HG03045 (cell line): ENCODE data around the gene UFC1.
"Not testable (repeated sequence)": the region's sequence is repeated elsewhere in the genome, so short reads cannot be mapped to it uniquely, and the experiment has no call there.

Source experiments
- ATAC-seq: cut with Tn5 transposase; IDR thresholded peaks from one replicate; pipeline ENCODE4 v1.9.1; 2021; ENCODE audit warnings: mild to moderate bottlenecking, moderate library complexity; ENCODE audit not compliant: unreplicated experiment

The UFC1 gene

DNA sequence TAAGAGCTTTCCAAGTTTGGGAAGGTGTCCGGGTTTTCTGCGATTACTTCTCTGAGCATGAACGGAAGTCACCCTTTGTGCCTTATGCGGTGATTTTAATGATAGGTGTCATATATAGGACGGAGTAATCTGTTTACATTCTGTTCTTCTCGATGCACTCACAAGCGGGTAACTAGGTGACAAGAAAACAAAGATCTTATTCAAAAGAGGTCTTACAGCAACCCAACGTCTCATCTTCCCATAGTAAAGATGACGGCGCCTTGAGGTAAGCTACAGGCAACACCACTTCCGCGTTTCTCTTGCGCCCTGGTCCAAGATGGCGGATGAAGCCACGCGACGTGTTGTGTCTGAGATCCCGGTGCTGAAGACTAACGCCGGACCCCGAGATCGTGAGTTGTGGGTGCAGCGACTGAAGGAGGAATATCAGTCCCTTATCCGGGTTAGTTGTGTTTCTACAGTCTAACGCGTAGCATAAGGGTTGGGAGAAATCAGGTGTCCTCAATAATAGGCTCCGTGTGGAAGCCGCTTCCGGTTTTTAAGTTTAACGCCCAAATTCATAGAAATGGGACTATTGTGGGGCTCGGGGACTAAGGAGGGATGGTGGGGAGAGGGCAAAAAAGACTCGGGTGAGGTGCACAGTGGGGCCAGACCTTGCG lies at the start of gene UFC1:
Gene UFC1 (plus strand): TSS at position 297 of the 656 bp plus-strand sequence. CDS start 20 bp downstream, at position 317.
- peak; percentile 70 for ATAC-seq

DNA sequence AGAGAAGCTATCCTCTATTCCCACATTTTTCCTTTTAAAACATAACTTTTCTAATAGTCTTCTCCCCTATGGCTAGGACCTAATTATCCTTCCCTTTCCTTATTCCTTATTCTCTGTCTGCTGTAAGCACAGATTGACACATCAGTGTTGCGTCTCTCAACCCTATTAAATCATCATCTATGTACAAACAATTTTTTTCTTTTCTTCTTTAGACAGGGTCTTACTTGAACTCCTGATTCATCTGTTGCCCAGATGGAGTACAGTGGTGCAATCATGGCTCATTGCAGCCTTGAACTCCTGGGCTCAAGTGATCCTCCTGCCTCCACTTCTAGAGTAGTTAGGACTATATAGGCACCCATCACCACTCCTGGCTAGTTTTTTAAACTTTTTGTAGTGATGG lies 47.3 kb upstream of the UFC1 start:
- ATAC-seq: no peak

DNA sequence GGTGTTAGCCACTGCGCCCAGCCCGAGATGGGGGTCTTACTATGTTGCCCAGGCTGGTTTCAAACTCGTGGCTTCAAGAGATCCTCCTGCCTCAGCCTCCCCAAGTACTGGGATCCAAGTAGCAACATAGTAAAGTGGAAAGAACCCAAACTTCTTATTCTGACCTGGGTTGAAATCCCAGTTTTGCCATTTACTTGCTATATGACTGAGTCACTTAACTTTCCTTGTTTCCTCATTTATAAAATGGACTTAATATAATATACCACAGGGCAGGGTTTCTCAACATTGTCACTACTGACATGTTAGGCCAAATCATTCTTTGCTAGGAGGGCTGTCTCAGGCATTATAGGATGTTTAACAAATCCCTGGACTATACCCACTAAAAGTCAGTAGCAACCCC lies 42.7 kb upstream of the UFC1 start:
- ATAC-seq: no peak

DNA sequence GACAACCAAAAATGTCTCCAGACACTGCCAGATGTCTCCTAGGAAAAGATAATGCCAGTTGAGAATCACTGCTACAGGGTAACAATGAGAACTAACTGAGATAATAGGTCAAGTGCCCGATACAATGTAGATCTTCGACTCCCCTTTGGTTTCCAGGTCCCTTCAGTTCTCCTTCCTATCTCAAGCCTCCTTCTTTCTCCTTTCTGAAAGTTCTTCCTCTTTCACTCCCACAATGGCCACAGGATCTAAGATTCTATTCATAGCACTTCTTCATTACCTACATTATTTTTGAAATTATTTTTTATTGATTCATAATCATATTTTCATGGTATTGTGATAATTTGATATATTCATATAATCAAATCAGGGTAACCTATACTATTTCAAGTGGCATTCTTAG lies 42.3 kb upstream of the UFC1 start:
- ATAC-seq: no peak

DNA sequence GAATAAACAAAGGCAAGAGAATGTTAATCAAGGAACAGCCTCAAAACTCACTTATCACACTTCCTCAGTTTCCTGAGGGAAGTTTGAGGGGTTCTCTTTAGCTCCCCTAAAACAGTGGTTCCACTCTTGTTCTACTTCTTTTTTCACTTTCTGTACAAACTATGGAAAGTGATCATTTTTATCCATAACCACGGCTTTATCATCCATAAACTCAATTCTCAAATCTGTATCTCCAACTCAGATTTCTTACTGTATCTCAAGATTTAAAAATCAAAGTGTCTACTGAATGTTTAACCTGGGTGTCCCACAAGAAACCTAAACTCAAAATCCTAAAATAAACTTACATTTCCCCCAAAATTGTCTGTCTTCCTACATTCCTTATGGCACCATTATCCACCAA lies 39.9 kb upstream of the UFC1 start:
- ATAC-seq: no peak

DNA sequence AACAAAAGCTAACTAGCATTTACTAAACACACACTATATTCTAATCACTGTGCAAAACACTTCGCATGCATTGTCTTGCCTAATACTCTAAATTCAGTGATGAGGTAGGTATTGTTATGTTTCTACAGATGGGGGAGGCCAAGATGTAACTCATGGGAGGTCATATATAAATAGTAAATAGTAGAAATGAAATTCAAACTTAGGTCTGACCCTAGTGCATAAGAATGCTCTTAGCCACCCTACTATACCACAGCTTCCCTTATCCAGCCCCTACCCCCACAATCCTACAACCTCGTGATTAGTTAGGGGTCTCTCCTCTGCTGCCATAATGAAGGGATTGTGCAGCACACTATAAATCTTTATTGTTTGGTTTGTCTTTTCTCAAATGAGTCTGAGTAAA lies 39.2 kb upstream of the UFC1 start:
- no peak for ATAC-seq

DNA sequence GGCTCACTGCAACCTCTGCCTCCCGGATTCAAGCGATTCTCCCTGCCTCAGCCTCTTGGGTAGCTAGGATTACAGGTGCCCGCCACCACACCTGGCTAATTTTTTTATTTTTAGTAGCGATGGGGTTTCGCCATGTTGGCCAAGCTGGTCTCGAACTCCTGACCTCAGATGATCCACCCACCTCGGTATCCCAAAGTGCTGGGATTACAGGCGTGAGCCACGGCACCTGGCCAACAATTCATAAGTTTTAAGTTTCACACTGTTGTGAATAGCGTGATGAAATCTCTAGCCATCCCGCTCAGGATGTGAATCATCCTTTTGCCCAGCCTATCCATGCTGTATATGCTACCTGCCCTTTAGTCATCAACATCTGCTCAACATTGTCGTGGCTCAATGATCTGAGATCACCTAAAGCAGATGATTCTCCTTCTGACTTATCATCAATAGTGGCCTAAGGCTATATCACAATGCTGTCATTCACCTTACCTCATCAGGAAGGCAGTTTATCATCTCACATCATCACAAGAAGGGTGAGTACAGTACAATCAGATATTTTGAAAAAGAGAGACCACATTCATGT lies 38.6 kb upstream of the UFC1 start:
- no peak for ATAC-seq

DNA sequence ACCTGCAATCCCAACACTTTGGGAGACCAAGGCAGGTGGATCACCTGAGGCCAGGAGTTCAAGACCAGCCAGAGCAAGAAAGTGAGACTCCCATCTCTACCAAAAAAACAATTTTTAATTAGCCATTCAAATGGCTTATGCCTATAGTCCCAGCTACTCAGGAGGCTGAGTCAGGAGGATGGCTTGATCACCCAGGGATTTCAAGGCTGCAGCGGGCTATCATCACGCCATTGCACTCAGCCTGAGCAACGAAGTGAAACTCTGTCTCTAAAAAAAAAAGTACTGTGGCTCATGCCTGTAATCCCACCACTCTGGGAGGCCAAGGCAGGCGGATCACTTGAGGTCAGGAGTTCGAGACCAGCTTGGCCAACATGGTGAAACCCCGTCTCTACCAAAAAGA lies 37.8 kb upstream of the UFC1 start:
- not testable (repeated sequence) for ATAC-seq

DNA sequence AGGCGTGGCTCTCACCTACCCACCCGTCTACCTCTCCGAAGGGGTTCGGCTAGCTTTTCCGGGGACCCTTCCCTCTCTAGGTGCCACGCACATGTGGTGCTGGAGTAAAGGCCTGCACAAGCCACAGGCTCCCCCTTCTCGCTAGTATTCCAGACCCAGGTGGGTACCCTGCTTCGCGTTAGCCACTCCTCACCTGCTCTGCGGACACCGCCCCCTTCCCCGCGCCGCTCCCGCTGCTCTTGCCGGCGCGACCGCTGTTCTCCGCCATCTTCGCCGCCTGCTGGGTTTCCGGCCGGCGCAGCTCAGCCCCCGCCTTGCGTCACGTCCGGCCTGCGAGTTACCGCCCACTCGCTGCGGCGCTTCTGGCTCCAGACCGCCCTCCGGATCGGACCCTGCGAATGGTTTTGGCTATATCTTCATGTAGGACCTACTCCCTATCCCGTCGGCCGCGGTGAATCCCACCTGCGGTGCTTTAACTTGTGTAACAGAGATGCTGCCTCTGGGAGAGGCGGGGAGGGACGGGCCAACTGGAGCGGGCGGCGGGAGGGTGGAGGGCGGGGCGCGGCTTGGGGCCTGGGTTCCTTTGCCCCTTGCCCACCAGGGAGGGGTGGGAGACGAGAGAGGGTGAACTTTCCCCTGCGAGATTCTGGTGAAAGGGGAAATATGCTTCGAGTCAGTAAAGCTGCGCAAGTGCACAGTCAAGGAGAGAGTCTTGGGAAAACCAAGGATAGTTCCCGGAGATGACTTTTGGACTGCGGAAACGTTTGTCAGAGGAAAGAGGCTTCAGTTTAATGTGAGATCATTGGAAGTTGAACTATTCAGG lies 35.8 kb upstream of the UFC1 start, which contains the start of the genes NIT1 and PFDN2:
Gene NIT1 (plus strand): TSS at position 347 of the 823 bp plus-strand sequence. CDS start 72 bp downstream, at position 419.
Gene PFDN2 (minus strand): TSS at position 279 of the 823 bp plus-strand sequence. CDS start 11 bp downstream, at position 268.
- peak; percentile 89 for ATAC-seq

DNA sequence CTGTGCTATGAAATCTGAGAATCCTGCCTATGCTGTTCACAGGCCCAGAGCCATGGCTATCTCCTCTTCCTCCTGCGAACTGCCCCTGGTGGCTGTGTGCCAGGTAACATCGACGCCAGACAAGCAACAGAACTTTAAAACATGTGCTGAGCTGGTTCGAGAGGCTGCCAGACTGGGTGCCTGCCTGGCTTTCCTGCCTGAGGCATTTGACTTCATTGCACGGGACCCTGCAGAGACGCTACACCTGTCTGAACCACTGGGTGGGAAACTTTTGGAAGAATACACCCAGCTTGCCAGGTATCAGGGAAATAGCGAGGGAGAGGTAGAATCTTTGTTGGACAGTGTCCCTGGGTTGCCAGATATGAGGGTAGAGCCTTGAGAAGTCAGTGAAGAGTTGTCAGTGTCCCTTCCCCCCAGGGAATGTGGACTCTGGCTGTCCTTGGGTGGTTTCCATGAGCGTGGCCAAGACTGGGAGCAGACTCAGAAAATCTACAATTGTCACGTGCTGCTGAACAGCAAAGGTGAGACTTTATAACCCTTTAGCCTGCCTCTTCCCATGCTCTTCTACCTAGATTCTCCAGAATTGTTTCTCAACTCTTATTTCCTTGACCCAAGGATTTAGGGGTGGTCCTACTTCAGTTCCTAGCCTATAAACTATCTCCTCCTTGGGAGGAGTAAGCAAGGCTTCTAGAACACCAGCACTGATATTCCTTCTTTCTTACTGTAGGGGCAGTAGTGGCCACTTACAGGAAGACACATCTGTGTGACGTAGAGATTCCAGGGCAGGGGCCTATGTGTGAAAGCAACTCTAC lies 34.5 kb upstream of the UFC1 start:
- no peak for ATAC-seq

DNA sequence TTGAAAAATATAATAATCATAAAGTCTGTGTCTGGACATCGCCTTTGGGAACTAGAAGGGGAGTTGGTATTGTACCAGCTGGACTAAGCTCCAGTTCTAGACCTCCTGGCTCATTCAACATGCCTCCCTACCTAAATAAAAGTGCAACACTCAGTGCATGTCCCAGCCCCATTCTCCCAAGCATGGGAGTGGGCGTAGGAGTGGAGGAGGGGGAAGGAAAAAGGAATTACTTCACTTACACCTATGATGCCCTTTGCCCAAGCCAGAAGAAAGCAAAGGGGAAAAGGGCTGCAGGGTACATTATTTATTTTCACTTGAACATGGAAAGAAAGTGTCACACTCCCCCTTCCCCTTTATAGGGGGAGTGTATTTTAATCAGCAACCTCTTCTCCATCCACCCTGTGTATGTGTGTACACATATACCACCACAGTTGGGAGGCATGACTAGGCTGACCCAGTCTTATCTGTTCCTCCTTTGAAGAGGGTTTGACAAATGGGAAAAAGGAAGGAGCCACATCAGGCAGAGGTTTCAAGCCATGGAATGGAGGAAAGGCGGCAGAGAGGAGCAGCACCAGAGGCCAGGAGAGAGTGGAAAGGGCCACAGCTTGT lies 32.6 kb upstream of the UFC1 start:
- ATAC-seq: no peak

DNA sequence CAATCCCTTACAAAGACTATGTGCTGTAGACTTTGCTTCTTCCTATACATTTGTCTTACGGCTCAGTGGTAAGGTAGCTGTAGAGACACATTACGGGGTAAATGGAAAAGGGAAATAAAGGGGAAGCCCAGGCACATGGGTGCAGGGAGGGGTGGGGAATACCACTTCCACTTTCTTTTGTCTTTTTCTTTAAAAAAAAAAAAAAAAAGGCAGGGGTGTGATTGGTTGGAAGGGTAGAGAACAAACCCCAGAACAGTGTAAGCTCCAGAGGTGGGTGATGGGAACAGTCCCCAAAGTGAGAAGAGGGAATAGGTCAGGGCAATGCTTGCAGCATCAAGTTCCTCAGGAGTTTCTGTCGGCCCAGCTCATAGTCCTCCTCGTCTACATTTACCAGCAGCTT lies 31.9 kb upstream of the UFC1 start:
- ATAC-seq: no peak

DNA sequence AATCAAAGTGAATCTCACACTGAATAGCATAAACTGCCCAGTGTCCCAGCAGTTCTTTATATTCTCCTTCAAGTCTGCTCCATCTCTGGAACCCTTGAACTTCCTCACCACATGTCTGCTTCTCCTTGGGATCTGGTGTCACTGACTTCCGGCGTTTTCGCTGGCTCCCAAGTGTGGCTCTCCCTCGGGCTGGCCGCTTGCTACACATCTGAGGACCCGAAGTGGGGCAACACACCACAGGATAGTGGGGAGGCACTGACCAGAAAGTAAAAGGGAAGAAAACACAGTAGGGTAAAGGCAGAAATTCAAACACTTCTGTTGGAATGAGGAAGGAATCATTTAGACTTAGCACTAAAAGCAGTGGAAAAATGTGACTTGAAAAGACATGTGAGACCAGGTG lies 30.8 kb upstream of the UFC1 start:
- ATAC-seq: no peak

DNA sequence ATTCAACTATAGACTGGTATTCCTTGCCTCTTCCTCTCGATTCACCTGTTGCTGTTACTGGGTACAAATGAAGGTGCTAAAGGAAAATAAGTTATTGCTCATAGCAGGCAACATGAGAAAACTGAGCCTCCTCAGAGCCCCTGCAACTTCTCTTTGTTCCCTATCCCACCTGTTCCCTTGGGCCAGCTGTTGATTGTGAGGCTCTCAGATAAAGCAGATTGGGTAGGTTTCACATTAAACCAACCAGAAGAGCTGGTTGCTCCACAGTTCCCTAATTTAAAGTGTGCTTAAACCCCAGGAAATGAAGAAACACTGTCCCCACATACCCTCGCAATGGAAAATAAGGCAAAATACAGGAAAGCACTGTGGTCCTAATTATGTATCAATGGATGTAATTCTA lies 26.1 kb upstream of the UFC1 start:
- ATAC-seq: no peak

DNA sequence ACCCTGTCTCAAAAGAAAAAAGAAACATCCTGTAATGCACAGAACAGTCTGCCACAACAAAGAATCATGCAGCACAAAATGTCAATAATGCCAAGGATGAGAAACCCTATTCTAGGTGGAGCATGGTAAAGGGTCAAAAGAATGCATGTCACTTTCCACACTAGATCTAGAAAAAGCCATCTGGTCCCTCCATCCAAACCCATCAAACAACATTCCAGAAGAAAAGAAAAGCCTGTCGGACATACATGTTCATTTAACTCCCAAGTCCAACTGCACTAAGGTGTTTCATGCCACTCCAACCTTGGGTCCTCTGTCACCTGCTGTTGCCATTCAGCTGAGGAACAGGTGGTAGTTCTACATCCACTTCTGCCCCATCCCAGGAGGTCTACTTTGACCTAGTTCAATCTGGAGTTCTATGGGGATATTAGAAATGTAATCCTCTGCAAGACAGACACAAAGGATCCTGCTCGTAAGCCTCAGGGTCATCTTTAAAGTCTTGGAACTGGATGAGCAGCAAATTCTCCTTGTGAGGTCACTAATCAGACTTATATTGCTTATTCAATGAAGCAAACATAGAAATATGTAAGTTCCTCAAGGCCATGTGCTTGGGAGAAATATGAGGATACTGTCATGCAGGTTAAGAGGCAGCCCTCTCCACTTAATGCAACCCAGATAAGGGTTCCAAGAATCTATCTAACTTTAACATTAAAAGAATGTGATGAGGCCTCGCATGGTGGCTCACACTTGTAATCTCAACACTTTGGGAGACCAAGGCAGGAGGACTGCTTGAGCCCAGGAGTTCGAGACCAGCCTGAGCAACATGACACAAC lies 25.0 kb upstream of the UFC1 start:
- no peak for ATAC-seq

DNA sequence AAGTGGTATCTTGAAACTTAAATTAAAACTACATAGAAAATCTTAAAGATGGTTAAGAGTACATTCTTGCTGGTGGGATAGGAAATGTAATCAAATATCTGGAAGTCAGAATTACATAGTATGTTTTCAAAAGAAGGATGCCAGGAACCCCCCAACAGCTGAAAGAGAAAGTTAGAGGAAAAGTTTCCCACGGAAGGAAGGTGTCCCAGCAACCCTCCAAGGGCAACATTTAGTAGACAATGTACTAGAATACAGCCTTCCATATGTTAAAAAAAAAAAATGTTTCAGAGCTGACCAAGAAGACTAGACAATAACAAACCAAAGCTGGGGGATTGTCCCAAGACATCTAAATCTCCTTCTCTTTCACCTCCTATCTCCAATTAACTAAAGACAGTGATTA lies 23.5 kb upstream of the UFC1 start:
- ATAC-seq: no peak

DNA sequence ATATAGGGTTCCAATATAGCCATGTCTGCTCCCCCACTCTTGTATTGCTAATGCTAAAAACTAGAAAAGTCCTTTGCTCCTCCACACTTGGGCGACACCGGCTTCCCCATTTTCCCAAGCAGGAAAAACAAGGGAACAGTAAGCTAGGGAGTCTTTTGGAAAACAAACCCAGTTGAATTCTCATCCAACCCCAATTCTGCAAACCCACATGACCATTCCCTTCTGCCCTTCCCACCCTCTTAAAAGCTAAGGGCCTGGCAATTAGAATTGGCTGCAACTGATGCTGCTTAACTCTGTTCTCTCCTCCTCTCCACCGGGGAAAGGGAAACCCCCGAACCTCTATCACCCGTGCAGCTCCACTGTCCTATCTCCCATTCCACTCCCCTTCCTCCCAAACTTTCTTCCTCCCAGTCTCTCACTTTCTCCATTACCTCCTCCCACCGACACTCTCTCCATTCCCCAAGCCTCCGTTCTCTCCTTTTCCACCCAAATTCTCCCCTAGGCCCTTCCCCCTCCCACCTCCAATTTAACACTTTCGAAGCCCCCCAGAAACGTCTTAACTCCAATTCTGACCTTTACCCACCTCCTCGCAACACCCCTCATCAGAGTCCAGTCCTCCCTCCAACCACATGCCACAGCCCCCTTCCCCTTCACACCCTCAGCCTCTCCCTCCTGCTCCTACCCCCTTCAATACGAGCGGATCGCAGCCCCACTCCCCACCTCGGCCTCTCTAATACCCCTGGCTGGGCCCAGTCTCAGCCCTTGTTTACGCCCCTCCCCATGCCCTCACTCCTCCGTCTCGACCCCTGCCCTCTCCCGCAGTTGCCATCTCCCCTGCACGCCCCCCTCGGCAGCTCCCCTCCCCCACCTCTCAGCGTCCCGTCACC lies 22.0 kb upstream of the UFC1 start:
- ATAC-seq: no peak

DNA sequence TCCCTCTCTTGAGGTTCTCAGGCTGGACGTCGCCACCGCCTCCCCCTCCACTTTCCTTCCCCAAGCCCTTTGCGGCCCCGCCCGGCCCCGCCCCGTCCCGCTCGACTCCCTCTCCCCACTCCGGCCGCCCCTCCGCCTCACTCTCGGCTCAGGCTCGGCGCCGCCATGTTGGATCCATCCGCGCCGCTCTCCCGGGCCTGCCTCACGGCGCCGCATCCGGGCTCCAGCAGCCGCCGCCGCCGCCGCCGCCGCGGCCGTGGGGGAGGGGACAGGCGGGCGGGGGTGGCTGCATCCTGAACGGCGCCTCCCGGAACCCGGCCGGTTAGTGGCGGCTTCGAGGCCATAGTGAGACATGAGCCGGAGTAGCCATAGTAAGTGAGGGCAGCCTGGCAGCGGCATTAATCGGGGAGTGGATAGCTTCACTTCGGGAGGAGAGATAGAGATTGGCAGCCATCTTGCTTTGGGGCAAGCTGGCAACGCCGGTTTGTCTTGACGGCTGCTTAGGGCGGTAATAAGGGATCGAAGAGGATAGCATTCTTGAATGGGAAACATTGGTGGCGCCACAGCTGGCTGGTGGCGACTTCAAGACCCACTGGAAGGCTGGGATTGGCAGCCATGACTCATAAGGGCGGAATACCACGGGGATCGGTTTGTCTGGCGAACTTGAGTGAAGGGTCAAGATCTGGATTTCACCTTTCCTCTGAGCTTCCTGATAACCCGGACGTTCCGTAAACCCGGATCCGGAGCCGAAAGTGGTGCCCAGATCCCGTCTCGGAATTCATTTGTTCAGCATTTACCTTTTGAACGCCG lies 21.2 kb upstream of the UFC1 start, which contains the start of gene DEDD:
Gene DEDD (minus strand): TSS at position 258 of the 810 bp plus-strand sequence. CDS start 8,205 bp downstream, outside the sequence.
- peak; percentile 95 for ATAC-seq
